ENCODE data around the gene C2orf81.
"Not testable (repeated sequence)": the region's sequence is repeated elsewhere in the genome, so short reads cannot be mapped to it uniquely, and the experiment has no call there.

DNA sequence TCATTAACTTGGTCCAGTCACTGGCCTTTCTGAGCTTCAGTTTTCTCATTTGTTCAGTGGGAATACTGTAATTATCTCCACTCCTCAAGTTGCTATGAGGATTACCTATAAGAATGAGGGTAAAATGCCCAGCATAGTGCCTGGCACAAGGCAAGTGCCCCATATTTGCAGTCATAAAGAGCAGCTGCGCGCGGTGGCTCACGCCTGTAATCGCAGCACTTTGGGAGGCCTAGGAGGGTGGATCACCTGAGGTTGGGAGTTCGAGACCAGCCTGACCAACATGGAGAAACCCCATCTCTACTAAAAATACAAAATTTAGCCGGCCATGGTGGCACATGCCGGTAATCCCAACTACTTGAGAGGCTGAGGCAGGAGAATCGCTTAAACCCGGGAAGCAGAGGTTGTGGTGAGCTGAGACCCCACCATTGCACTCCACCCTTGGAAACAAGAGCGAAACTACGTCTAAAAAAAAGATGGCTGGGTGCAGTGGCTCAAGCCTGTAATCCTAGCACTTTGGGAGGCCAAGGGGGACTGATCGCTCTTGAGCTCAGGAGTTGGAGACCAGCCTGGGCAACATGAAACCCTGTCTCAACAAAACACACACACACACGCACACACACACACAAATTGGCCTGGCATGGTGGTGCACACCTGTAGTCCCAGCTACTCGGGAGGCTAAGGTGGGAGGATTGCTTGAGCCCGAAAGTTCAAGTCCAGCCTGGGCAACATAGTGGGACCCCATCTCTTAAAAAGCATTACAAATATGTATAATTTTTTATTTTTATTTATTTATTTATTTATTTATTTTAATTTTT, 21.3 kb upstream of the C2orf81 start:
- TF ChIP-seq, protein P1, sequence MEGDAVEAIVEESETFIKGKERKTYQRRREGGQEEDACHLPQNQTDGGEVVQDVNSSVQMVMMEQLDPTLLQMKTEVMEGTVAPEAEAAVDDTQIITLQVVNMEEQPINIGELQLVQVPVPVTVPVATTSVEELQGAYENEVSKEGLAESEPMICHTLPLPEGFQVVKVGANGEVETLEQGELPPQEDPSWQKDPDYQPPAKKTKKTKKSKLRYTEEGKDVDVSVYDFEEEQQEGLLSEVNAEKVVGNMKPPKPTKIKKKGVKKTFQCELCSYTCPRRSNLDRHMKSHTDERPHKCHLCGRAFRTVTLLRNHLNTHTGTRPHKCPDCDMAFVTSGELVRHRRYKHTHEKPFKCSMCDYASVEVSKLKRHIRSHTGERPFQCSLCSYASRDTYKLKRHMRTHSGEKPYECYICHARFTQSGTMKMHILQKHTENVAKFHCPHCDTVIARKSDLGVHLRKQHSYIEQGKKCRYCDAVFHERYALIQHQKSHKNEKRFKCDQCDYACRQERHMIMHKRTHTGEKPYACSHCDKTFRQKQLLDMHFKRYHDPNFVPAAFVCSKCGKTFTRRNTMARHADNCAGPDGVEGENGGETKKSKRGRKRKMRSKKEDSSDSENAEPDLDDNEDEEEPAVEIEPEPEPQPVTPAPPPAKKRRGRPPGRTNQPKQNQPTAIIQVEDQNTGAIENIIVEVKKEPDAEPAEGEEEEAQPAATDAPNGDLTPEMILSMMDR (IDR thresholded peaks at IDR 0.05; ENCODE audit: low read length) = not testable (repeated sequence)
- TF ChIP-seq EZH2phosphoT487 (IDR thresholded peaks at IDR 0.05; ENCODE audit: low read length); EZH2 (optimal IDR thresholded peaks at IDR 0.05; ENCODE audit: low read depth, low read length): not testable (repeated sequence)

All from MM.1S (cell line).